Stimulated activated CD8-positive, alpha-beta memory T cell treated with anti-CD3 and anti-CD28 coated beads, Interleukin-15, amount 100 ng/mL, for 1 hour (primary cell): ENCODE results near the gene C3orf85.
"Not testable (repeated sequence)": the region's sequence is repeated elsewhere in the genome, so short reads cannot be mapped to it uniquely, and the experiment has no call there.

Source experiments
- DNase-seq: peaks from one replicate; pipeline ENCODE4 v3.0.0-alpha.2; 2020; ENCODE audit warnings: low read depth

The C3orf85 gene, protein sequence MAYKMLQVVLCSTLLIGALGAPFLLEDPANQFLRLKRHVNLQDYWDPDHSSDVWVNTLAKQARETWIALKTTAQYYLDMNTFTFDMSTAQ

DNA sequence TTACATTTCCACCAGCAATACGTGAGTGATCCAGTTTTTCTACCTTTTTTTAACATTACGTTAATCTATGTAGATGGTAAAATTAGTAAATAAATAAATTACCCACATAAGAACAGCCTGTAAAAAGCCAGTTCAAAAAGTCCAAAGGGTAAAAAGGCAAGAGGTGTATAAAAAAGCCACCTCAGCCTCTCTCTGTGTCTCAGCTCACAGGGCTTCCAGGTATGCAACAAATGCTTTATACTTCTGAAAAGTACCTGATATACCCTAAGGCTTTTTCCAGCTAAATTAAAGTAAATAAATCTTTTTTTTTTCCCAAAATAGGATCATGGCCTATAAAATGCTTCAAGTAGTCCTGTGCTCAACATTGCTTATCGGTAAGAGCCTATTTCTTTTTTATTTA lies at the start of gene C3orf85:
TSS of gene C3orf85 (plus strand) at position 197 of the 400 bp plus-strand sequence. CDS start at position 326, 129 bp downstream.
- no peak for DNase-seq

DNA sequence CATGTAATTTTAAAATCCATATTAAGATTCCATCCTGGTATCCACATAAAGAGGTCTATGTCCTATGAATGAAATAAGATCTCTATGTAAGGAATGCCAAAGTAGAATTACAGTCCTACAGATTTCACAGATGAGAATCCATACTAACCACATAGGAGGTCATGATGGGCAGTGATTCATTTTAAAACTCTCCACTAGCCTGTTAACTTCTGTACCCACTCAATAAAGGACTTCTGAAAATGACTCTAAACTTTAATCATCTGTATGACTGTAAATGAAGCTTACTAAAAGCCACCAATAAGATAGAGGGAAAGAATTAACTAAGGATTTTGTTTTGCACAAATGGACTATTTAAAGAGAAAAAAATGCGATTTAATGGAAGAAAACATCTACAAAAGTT lies 47.3 kb upstream of the C3orf85 start:
- DNase-seq: no peak

DNA sequence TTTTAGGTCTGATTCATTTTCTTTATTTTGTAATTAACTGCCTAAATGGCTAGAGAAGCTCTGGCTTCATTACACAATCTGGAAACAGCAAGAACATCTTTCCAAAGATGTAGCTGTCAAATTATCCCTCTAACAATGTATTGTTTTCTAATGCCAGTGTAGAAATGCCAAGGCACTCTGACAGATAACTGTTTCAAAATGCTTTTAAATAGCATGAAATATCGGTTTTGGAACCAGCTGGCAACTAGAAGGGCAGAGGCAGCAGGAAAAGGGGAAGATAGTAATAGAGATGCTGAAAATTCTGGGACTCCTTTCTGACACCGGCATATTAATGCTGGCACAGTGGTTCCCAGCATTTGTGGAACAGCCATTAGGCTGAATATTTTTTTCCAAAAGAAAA lies 44.7 kb upstream of the C3orf85 start:
- DNase-seq: no peak

DNA sequence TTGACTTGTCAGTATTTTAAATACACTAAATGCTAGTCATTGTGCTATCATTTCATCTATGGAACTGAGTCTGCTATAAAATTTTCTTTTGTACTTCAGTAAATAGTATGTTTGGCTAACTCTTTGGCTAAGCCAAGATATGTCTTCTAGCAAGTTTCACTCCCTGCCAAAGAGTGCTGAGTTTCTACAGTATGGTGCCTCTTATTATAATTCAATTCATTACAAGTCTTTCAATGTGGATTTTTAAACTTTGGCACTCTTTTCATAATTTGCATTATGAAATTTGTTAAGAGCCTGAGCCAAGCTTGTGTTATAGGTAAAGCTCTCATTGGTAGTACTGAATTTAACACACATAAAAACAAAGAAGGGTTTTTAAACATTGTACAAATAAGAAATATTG lies 43.0 kb upstream of the C3orf85 start:
- DNase-seq: no peak

DNA sequence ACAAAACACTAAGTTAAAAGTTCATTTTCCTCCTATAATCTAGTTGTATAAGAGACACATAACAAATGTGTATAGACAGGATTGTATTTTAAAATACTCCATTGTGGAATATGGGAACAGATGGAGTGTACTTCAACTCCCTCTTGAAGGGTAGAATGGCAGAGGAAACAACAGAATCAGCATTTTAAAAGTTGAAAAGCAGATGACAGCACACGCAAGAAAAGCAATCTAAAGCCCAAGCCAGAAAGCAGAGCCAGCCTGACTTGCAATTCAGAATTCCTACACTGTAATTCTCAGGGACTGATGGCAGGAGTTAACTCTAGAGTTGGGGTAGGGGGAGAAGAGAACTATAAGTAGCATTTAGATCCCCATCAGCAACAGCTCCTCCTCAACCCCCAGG lies 41.4 kb upstream of the C3orf85 start:
- DNase-seq: no peak

DNA sequence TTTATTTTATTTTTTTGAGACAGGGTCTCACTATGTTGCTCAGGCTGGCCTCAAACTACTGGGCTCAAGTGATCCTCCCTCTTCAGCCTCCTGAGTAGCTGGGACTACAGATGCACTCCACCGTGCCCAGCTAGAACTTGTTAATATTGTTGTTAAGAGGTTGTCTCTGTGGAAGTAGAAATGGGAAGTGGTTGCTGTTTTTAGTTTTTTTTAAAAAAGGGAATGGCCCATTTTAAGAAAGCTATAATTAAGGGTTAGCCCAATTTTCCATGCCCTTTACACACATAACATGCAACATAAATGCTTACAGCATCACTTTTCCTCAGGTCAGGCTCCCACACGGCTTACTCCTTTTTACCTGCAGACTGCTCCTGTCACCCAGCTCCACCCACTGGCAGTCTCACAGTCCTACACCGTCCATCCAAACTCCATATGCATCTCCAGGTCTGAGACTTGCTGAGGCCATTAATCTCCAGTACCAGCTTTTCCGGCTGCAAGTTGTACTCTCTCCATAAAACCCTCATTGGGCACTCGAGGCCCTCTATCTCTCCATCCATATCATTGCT lies 38.4 kb upstream of the C3orf85 start:
- DNase-seq: no peak

DNA sequence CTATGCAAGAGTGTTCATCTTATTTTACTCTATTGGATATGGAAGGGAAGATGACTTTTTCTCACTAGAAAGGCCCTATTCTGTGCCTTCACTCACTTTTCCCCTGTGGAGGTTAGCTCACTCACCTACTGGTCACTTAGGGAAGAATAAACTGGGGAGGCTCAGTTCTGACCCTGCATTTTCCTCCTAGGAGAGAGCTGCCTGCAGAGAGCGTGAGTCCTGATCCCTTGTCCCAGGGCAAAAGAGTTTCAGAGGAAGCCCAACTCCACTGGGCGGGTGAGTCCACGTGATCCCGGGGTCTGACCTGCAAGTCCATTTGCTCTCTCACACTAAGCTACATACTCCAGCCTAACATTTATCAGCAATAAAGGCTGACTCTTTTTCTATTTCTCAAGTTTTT lies 26.9 kb upstream of the C3orf85 start:
- DNase-seq: no peak

DNA sequence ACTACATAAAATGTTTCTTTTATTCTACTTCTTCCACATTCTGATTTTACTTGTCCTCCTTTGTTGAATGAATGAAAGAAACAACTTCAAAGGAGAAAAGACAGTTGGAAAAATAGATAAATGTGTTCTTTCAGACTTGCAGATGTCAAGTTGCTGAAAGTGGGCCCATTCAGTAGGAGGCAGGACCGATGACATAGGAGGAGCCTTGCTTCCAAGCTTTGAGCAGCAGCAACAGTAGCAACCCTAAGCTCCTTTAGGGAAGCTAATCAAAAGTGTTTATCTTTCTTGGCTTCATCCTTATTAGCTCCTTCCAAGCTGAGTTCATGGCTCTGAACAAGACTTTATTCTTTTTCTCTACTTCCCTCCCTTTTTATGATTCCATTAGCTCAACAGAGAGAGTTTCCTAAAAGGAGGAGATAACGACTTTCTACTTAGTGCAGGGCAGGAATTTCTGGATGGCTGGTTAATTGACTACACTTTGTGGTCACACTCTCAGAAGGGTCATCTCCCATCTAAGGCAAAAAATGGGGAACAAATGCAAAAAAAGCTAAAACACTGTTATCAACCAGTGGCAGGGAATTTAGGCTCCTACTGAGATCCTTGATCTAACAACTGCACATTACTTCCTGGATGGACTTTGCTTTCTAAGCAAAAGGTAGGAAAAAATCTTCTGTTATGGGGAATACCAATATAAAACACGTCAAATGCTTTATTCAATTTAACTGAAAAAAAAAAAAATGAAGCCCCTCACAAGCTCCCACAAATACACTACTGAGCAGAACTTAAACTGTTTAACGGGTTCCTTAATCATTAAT lies 23.4 kb upstream of the C3orf85 start:
- no peak for DNase-seq

DNA sequence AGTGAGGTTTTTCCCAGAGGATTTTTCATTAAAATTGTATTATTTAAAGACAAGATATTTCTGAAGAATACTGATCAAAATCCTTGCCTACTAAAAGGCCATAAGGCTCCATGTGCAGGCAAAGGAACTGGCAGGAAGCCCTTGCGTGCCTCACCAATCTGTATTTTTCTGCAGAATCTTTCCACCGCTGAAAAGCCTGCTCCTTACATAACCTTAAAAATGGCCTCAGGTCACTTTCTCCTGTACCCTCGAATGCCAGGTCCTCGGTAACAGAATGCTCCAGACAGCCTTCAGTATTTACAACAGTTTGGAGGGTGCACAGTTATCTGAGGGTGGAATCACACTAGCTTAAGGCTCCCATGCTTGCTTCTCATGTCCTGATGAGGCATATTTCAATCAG lies 21.8 kb upstream of the C3orf85 start:
- no peak for DNase-seq

DNA sequence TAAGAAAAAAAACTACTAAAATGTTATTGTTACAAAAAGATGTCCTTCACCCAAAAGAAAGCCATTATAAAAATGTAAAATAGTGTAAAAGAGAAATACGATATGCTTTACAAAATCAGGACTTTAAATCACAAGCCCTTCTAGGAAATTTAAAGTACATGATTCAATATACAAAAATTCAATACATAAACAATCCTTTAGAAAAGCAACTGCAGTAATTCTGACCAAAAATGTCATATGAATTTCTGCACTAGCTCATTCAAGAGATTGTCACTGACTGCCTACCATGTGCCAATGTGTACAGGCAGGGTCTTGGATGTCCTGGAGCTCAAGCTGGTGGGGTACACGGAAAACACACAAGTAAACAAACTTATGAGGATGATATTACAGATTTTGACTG lies 21.1 kb upstream of the C3orf85 start:
- DNase-seq: no peak

DNA sequence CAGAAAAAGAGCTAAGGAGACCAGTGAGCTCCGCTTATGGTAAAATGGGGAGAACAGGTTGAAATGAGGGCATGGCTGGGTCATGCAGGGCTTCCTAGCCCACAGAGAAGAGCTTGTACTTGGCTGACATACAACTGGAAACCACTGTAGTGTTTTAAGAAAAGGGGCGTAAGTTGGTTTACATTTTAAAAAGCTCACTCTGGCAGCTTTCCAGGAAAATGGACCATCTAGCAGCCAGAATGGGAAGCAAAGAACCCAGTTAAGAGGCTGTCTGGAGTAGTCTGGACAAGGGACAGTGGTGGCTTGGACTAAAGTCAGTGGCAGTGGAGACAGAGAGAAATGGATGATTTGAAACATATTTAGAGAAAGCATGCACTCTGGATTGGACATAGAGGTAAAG lies 20.5 kb upstream of the C3orf85 start:
- no peak for DNase-seq

DNA sequence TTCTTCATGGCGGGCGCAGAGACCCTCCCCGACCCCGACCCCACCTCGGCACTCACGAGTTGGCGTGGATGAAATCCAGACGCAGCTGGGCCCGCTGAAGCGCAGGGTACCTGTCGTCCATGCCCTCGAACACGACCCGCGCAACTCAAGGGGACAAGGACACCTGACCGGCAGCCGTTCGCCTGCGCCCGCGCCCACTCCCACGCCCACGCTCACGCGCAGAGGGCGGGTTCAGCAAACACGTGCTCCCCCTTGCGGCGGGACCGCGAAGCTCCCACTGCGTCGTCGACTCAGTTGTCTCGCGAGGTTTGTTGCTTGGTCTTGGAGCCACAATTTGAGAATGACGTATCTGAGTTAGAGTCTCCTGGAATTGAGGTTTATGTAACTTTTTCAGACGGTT lies 18.6 kb upstream of the C3orf85 start, which contains the start of gene MORC1:
TSS of gene MORC1 (minus strand) at position 196 of the 400 bp plus-strand sequence. CDS start at position 121, 75 bp downstream.
- DNase-seq: no peak

DNA sequence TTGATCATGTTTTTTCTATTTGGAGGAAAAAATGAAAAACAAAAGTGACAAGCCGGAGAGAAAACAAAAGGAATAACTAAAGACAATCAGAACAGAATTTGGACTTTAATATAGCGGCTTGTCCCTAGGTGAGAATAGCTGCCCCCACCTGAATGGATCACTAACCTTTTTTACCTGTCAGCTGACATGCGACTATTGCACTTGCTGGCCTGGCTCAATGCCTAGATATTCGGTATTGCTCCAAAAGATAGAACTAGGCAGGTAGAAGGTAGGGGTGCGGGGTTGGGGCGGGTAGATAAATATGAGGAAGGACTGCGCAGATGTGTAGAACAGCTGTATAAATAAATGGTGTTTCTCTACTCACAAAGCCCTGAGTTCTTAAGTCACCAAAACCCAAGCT lies 17.9 kb upstream of the C3orf85 start:
- DNase-seq: no peak

DNA sequence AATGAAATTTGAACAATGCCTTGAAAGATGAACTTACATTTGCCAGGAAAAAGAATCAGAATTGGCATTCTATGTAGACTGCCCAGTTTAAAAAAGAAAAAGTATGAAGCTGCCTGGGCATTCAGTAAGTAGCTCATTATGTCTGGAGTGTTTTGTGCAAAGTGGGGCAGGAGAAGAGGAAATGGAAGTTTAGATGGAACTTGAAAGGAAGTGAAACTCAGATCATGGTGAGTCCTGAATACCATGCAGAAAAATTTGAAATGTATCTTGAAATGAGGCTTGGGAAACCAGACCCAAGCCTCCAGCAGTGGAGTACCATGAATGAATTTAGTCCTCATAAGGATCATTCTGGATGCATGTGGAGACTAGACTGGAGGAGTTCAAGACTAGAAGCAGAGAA lies 13.8 kb upstream of the C3orf85 start:
- DNase-seq: no peak

DNA sequence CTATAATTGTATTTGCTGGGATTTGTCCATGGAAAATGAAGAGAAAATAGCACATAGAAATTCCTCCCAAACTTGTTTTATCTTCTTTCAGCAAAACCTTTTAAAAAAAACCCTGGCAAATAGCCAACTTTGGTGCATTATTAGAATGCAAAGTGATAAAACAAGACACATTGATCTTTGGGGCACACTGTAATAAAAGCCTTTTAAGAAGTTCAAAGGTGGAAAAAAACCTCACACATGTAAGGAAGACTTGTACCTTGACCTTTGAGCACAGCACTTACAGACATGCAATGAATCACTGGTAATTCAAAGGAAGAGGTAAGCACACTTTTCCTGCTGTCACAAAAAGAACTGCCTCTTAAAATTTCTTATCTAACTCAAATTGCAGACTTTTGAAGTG lies 10.6 kb upstream of the C3orf85 start:
- DNase-seq: no peak

DNA sequence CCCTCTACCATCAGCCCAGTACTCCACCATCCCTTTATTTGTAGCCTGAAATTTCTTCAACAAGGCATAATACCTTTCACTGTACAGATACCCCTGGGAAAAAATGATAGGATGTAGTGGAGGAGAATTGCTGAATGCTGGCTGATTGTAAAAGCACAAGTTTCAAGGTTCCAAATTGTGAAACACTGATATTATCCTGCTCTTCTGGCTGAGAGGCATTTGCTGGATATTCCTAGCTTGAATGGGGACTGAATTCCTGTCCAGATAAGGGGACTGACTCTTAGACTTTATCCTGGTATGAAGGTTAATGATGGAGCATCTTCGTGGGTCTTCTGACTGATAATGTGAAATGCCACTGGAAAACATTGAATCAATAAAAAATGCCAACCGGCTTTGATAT lies 9.0 kb upstream of the C3orf85 start:
- no peak for DNase-seq

DNA sequence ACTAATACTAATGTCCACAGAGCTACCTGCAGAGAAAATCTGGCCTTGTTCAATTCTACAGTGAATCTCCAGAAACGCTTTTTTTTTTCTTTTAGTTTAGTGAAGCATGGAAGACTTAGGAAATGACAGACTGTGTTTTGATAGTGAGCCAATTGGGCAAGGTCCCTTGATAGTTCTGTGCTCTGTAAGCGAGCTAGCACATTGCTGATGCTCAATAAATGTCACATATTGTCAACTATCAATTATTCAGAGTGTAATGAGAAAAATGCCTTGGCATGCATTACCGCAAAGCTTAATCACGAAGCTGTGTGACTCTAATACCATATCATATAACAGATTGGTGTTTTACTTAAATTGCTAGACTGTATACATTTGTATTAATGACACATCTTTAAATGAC lies 5.2 kb upstream of the C3orf85 start:
- no peak for DNase-seq

DNA sequence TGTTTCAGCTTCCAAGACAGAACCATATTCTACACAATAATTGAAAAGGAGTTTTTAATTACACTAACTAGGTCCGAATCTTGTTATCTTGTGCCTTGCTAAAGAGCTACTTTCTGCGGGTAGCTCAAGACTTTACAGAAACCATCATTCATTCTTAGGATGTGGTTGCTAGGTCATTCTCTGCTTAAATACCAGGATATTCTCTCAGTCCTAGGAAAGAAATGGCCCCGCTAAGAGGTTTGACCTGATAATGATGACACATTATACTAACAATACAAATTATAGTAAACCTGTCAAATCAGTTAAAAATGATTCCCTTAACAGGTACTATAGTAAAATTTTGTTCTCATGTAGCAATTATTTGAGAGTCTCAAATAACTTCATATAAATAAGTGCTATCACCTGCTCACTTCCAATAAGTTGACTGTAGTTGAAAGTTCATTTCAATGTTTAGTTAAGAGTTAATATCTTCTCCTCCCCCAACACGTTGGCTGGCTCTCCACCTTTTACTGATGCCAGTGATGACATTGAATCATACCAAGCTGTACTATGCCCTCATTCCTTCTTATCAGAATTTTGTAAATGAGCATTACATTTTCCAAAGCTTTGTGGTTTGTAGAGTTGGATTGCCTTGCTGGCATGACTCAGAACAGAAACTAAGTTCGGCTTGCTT lies 3.6 kb upstream of the C3orf85 start:
- DNase-seq: no peak

DNA sequence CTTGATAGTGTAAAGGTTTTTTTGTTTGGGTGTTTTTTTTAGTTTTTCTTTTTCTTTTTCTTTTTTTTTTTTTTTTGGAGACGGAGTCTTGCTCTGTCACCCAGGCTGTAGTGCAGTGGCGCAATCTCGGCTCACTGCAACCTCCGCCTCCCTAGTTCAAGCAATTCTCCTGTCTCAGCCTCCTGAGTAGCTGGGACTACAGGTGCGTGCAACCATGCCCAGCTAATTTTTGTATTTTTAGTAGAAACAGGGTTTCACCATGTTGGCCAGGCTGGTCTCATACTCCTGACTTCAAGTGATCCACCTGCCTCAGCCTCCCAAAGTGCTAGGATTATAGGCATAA lies 3.1 kb upstream of the C3orf85 start:
- not testable (repeated sequence) for DNase-seq

DNA sequence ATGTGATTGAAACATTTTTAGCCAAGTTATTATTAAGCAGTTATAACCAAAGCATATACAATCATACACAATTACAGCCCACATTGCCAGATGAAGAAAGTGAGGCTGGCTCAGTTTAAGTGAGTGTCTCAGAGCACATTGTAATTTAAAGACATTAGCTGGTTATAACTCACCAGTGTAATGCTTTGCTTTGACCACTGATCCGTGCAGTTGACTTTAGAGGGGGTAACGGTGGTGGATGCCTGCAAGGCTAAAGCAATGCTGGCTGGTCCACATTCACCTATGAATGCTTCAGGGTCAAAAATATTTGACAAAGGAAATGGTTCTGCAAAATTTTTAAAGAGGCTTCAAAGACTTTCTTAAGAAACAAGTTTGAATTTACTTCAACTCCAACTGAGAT lies 1.2 kb downstream of the C3orf85 start:
- DNase-seq: no peak

DNA sequence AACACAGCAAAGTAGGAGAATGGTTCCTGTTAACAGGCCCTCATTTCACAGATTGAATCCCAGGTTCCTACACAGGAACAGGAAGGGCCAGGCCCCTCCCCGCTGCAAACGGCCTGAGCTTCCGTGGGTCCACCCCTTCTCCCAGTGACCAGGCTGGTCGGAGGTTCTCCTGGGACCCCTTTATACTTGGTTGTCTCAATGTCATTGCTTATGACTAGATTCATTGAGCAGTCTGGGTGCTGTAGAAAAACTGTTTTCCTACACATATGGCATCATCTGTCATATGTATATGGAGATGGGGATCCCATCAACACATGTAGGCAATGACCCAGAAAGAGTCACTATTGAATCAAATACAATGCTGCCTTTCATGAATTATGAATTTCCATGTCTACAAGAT lies 3.8 kb downstream of the C3orf85 start:
- DNase-seq: no peak

DNA sequence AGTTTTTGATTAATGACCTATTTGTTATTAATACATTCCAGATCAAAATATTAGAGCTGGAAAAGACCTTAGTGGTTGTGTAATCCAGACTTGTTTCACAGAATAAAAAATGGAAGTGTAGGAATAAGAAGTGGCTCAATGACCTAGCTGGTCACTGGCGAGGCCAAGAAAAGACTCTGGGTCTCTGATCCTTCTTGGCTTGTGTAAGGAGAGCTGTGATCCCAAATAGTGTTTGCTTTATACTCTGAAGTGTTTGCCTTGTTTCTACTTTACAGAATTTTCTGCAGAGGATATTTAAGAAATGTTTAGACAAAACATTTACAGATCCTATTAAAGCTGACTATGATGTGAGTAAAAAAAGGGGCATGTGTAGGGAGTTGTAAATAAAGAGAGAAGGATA lies 7.1 kb downstream of the C3orf85 start:
- no peak for DNase-seq

DNA sequence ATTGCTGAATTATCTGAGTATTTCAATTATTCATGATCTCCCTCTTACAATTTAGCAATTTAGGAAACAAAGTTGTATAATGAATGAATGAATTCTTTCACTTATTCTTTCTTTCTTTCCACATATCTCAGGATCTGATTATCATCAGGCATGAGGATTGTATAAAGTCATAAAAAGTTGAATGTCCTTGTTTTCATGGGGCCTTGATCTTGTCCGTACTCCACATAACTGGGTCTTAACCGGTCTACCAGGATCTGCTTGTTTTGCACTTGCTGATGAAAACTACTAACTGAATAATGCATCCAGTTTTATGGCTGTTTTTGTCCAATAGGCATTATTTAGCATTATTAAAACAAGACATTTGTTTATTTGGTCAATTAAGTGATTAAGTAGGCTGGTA lies 12.6 kb downstream of the C3orf85 start:
- DNase-seq: no peak
